GM12872 (cell line): Measurements from ENCODE around the gene KCNMA1.

Experiments used
- TF ChIP-seq, protein P1 (sequence below): IDR thresholded peaks from 3 replicates; pipeline ENCODE4 v1.5.1; 2011; ENCODE audit warnings: low read depth, mild to moderate bottlenecking, low read length, moderate library complexity; ENCODE audit not compliant: insufficient read depth

Gene KCNMA1

DNA sequence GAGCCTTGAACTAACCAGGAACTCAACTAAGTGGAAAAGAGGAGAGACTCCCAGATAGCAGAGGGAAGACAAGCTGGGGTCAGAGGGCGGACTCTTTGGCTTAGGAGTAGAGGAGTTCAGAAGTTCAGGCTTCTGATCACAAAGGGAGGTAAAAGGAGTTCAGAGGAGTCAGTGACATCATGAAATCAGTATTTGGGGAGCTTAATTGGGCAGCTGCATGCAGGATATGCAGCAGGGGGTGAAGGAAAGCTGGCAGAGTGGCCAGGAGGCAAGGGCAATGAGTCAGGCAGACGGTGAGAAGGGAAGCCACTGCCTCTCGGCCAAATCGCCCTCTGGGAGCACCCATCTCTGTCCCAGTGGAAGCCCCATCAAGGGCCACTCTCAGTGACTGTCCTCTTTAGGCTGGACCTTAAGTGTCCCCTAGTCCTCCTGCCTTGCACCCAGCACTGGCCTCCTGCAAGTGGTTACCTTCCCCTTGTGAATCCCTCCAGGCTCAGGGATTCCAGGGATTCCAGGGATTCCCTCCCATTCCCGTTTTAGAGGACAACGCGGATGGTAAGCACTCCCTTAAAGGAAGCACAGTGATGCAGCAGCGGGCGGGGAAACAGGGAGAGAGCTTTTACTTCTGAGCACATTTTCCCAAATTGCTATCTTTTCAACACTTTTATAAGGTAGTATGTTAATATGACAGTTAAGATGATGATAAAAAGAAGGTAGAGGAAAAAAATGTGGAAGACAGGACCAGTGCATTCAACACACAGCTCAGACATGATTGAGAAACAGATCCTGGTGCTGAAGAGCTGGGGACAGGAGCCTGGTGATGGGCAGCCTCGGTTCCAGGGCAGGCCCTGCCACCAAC is 72.6 kb downstream of the KCNMA1 start:
- TF ChIP-seq, protein P1, sequence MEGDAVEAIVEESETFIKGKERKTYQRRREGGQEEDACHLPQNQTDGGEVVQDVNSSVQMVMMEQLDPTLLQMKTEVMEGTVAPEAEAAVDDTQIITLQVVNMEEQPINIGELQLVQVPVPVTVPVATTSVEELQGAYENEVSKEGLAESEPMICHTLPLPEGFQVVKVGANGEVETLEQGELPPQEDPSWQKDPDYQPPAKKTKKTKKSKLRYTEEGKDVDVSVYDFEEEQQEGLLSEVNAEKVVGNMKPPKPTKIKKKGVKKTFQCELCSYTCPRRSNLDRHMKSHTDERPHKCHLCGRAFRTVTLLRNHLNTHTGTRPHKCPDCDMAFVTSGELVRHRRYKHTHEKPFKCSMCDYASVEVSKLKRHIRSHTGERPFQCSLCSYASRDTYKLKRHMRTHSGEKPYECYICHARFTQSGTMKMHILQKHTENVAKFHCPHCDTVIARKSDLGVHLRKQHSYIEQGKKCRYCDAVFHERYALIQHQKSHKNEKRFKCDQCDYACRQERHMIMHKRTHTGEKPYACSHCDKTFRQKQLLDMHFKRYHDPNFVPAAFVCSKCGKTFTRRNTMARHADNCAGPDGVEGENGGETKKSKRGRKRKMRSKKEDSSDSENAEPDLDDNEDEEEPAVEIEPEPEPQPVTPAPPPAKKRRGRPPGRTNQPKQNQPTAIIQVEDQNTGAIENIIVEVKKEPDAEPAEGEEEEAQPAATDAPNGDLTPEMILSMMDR = no peak

DNA sequence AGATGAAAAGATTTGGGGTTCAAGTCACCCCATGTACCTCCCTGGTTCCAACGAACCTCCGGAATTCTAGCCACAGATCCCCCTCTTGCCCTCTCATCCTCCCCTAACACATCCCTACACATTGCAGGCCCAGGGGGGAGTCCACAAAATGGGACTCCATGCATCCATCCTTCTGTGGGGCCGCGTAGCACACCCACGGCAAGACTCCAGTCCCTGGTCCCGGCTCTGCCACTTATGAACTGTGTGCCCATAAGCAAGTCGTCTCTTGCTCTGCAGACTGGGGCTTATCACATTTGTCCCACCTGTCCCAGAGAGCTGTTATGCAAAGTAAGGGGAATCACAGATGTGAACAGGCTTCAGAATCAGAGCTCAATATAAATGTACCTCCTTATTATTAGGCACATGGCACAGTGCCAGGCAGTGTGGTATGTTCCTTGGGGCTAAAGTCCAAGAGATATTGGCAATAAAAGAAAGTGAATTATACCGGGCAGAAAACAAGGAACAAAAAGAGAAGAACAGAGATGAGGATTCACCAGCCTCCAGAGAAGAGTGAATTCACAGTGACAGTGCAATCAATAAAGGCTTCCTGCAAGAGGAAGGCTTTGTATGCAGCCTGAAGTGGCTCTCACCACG is 73.9 kb downstream of the KCNMA1 start:
- TF ChIP-seq, protein P1 = no peak

DNA sequence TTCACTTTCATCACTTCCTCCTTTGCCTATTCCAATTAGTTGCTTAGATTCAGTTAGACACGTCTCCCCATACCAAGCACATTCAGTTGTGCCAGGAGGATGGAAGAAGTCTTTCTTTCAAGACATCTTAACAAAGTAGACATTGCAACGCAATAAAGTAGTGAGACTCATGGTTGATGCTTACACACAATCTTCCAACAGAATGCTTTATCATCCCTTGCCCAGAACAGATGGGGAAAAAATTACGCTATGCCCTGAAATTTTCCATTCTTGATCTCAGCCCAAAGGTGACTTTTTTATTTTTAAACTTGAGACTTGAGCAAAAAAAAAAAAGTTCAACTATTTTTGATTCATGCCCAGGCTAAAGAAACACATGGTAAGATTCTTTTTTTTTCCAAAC is 74.9 kb downstream of the KCNMA1 start:
- TF ChIP-seq, protein P1 = no peak

DNA sequence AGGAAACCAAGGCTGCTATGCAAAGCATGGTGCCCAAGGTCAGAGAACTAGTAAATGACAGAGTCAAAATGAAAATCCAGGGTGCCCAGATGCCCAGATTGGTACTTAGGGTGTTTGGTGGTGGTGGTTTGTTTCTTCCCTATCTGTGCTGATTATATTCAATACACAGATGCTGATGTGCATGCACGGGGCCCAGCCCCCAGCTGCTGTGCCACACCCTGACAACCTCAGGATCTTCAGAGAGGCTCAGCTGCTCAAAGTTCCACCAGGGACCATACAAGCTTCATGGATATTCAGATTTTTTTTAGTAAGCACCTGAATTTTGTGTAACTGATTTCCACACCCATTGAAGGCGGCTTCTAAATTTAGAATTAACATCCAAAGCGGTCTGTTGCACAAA is 75.6 kb downstream of the KCNMA1 start:
- TF ChIP-seq, protein P1 = no peak

DNA sequence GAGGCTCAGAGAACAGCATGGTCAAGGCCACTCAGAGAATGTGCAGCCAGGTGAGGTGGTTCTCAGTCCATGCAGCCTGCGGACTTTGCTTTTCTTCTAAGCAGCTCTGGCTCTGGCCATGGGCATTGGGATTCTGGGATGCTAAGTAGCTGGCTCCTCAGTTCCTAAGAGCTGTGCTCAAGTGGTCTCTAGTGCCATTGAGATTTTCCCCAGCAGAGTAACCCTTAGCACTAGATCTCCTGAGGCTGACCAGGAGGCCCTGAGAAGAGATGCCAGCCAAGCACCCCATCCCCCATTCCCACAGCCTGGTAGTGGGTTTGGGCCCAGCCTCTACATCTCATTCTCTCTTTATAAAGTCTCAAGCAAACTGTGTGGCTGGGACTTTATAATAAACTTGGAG is 77.1 kb downstream of the KCNMA1 start:
- TF ChIP-seq, protein P1 = no peak

DNA sequence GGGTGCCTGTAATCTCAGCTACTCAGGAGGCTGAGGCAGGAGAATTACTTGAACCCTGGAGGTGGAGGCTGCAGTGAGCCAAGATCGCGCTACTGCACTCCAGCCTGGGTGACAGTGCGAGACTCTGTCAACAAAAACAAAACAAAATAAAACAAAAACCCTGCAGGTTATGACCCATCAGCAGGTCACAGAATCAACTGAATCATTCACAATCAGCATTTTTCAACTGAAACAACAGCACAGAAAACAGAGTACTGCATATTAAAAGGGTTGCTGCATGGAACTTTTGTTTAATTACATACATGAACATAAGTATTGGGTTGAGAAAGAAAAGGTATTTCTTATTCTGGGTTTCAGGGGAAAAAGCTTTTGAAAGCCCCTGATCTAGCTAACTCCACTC is 77.6 kb downstream of the KCNMA1 start:
- TF ChIP-seq, protein P1 = no peak

DNA sequence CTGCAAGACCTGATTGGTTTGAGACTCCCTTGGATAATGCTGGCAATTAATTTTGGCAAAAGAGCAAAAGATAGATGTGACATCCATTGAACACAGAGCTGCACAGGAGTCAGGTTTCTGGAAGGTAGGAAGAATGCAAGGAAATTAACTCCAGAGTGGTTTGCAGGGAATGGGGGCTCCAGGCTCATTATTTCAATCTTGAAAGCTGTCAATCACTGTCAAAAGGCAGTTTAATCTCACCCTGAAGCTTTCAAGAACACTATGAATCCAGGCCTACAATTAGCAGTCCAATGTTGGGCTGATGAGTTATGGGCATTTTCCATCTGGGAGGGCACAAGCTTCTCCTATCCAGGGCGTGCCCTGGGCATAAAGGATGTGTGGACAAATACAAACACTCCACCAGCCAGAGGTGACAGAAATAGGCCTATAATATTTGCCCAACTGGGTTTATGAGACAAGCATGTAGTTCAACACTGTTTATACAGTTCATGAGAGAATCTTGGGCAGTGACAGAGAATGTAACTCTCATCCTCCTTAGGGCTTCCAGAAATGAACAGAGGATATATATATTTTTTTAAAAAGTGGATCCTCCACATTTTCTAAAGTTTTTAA is 80.5 kb downstream of the KCNMA1 start:
- TF ChIP-seq, protein P1 = no peak
